ENCODE data around the gene UQCRC1.
"Not testable (repeated sequence)": the region's sequence is repeated elsewhere in the genome, so short reads cannot be mapped to it uniquely, and the experiment has no call there.

The UQCRC1 gene

GRCh38 chr3:48552111-48552951 lies 57.1 kb downstream of the UQCRC1 start:
- Mint-ChIP-seq H3K4me3 (no peak overlapping the region), H3K4me1 (peaks cover 15% of the 10 kb centered on the region)

GRCh38 chr3:48551651-48552050 lies 57.8 kb downstream of the UQCRC1 start:
- not testable (repeated sequence) for ATAC-seq; H3K9me3 Mint-ChIP-seq; H3K36me3 Mint-ChIP-seq (ENCODE audit: low read depth); H3K4me1 Mint-ChIP-seq; DNase-seq; H3K27ac Mint-ChIP-seq; H3K4me3 Mint-ChIP-seq; H3K27me3 Mint-ChIP-seq

More at GRCh38 chr3:48552111-48552951, 57.1 kb downstream of the UQCRC1 start:
- no peak for DNase-seq
- no peak overlapping the region for H3K27ac Mint-ChIP-seq
- peaks cover 6% of the 10 kb centered on the region for H3K36me3 Mint-ChIP-seq (ENCODE audit: low read depth)
- no peaks in the 10 kb centered on the region for H3K9me3 Mint-ChIP-seq
- no peaks in the 10 kb centered on the region for H3K27me3 Mint-ChIP-seq
- no peak for ATAC-seq
